ENCODE results near the gene EXOC3. TPM values are rescaled to one million over a fixed set of nuclear protein-coding genes. Genes with fewer than 3 reads are reported as not detected.

Gene EXOC3
- total and polyA plus RNA-seq, 2 of the 8 experiments (the other 6 are each of a cell fraction or from before 2014, with no cell fraction given) = 14.4 to 30.0 TPM

DNA sequence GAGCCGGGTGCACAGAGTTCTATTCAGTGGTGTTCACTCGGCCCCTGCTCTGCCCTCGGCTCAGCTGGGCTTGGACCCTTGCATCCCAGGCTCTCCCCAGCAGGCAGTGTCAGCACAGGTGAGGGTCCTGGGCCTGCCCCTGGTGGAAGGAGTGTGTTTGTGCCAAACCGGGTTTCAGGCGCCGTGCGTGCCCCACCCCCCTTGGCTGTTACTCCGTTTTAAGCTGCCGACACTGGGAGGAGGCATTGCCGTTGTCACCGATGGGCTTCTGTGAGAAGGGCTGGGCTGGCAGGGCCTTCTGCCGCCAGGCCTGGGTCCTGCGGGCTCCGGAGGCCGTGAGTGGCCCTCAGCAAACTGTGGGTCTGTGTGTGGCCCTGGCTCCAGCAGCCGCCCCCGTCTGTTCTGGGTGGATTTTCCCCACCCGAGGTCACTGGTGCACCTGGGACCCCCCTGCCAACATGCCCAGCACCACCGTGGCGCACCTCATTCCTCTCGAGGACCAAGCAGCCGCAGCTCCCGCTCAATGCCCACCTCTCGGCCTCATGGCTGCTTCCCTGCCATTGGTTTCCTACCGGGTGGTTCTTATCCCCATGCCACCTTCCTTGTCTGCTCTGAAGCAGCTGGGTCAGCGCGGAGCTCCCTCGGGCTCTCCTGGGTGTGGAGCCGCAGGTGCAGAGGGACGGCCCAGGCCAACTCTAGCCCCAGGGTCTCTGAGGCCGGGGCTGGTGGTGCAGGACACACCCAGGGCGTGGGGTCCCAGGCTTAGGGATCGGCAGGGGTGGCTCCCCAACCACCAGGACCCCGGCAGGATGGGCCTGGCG is 44.3 kb upstream of the EXOC3 start:
- Histone ChIP-seq H2BK5ac (ENCODE audit: low read depth, low read length) (0 out of 2 replicates have a peak overlapping the region, but pooled peaks have one; percentile 39), H3K79me2 (ENCODE audit: control insufficient read depth in 1 of 2, insufficient read depth in 2 of 2, low read length in 2 of 2) (no peaks in the 10 kb centered on the region), H3K23ac (ENCODE audit: insufficient read length) (no peak overlapping the region), H3K4me2 (ENCODE audit: insufficient read depth in 1 of 2, low read depth in 2 of 2, low read length in 2 of 2) (no peak overlapping the region), H3K79me1 (ENCODE audit: low read depth, low read length) (no peaks in the 10 kb centered on the region), H2BK15ac (ENCODE audit: low read length) (no peak overlapping the region), H2BK12ac (ENCODE audit: low read depth, low read length) (peak overlapping the region; percentile 75; the same call in 1 of the 2 replicates), H2BK120ac (replicated peaks; ENCODE audit: low read depth, low read length) (no peak overlapping the region), H4K8ac (ENCODE audit: extremely low read depth, insufficient read depth, low read length) (peak overlapping the region; percentile 82), H4K20me1 (replicated peaks in 1 of 2; ENCODE audit: control insufficient read depth in 1 of 2, insufficient read depth in 2 of 2, low read length in 2 of 2) (no peaks in the 10 kb centered on the region), H4K5ac (ENCODE audit: insufficient read length, low read depth, low read length) (no peak overlapping the region), H4K91ac (replicated peaks; ENCODE audit: insufficient read length, low read length) (no peak overlapping the region), H3K23me2 (ENCODE audit: low read depth, low read length) (no peaks in the 10 kb centered on the region), H2BK20ac (ENCODE audit: low read length) (no peak overlapping the region), H3K18ac (ENCODE audit: extremely low read depth, low read length) (no peak overlapping the region; the same call in 1 of the 2 replicates), H3K9me3 (ENCODE audit: insufficient read depth in 2 of 2, low read depth in 1 of 2, low read length in 1 of 2) (no peaks in the 10 kb centered on the region), H3K14ac (ENCODE audit: insufficient read length) (no peak overlapping the region), H3K4me1 (replicated peaks in 1 of 4; ENCODE audit: control insufficient read depth in 3 of 4, insufficient read depth in 4 of 4, low read length in 3 of 4) (peaks cover 0 to 16% (median 11%) of the 10 kb centered on the region in 4 experiments; a peak in 5 of 7 replicates), H2AFZ (ENCODE audit: low read length) (no peak overlapping the region), H3K27ac (ENCODE audit: low read depth, low read length) (peak overlapping the region; percentile 47), H3K4me3 (ENCODE audit: extremely low read depth in 1 of 4, insufficient read depth in 2 of 4, low read depth in 3 of 4, low read length in 4 of 4) (no peak overlapping the region), H3K4ac (replicated peaks; ENCODE audit: insufficient read length, low read depth, low read length) (no peak overlapping the region), H3K9ac (replicated peaks in 1 of 4; ENCODE audit: extremely low read depth in 1 of 4, low read depth in 3 of 4, low read length in 3 of 4) (no peak overlapping the region), H2AK5ac (ENCODE audit: low read depth, low read length) (no peak overlapping the region), H3K36me3 (ENCODE audit: control insufficient read depth in 2 of 4, insufficient read depth in 4 of 4, low read length in 3 of 4) (no peaks in the 10 kb centered on the region), H3K56ac (replicated peaks; ENCODE audit: insufficient read length, low read depth, low read length) (no peak overlapping the region), H3K27me3 (replicated peaks in 1 of 4; ENCODE audit: control insufficient read depth in 3 of 4, extremely low read depth in 1 of 4, insufficient read depth in 3 of 4, low read length in 3 of 4) (peaks cover 0 to 3% (median 2%) of the 10 kb centered on the region in 4 experiments; a peak in 3 of 7 replicates)
- POLR2A ChIA-PET (ENCODE audit: partially characterized antibody) = interaction anchor here (0.6 to 1.3 kb wide), 4 partner anchors 20 to 80 kb away, joined by 3 to 5 read pairs (median 3); no protein-coding TSS in a partner anchor
- CTCF ChIA-PET (ENCODE audit: partially characterized antibody) = interaction anchor here (0.8 to 2.8 kb wide), 6 partner anchors 9 to 80 kb away, joined by 3 to 13 read pairs (median 5); partner anchors contain the start of gene AHRR
- FAIRE-seq (no peak), DNase-seq (ENCODE audit: low read depth in 1 of 2, low spot score in 2 of 2) (peak in 1 of 2 experiments; percentile 52)
- WGBS, 2 experiments (ENCODE audit: extremely low coverage in 1 of 2, insufficient coverage in 1 of 2, insufficient read length in 1 of 2, insufficient replicate concordance in 2 of 2, low coverage in 1 of 2, low lambda C conversion rate in 2 of 2, missing lambda C conversion rate in 1 of 2) = 87% methylated on average over 32 of the region's 35 CpGs; no CpG with 5 or more reads in 1 of the 2 experiments
- TF ChIP-seq, protein P1, sequence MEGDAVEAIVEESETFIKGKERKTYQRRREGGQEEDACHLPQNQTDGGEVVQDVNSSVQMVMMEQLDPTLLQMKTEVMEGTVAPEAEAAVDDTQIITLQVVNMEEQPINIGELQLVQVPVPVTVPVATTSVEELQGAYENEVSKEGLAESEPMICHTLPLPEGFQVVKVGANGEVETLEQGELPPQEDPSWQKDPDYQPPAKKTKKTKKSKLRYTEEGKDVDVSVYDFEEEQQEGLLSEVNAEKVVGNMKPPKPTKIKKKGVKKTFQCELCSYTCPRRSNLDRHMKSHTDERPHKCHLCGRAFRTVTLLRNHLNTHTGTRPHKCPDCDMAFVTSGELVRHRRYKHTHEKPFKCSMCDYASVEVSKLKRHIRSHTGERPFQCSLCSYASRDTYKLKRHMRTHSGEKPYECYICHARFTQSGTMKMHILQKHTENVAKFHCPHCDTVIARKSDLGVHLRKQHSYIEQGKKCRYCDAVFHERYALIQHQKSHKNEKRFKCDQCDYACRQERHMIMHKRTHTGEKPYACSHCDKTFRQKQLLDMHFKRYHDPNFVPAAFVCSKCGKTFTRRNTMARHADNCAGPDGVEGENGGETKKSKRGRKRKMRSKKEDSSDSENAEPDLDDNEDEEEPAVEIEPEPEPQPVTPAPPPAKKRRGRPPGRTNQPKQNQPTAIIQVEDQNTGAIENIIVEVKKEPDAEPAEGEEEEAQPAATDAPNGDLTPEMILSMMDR (IDR thresholded peaks at IDR 0.05; ENCODE audit: control extremely low read depth in 1 of 3, insufficient read depth in 1 of 3, low read depth in 1 of 3, low read length in 3 of 3) = peak in 2 of 3 experiments; percentile 18 to 19; a peak in 3 of 4 replicates
- TF ChIP-seq SP2 (IDR thresholded peaks at IDR 0.05; ENCODE audit: low read length) = no peak
- TF ChIP-seq E2F6 (IDR thresholded peaks at IDR 0.05) = peak; percentile 59; the same call in 1 of the 2 replicates
- TF ChIP-seq RAD21 (IDR thresholded peaks at IDR 0.05 in 1 of 2, conservative IDR thresholded peaks at IDR 0.05 in 1 of 2; ENCODE audit: low read depth in 2 of 2, low read length in 2 of 2) = peak in 1 of 2 experiments; percentile 32; a peak in 1 of 4 replicates
- peak; percentile 38; the same call in 1 of the 2 replicates for TF ChIP-seq MAX (IDR thresholded peaks at IDR 0.05)
